Right forelimb (tissue), 1 donor: Measurements from ENCODE around the gene RPF1.
"Not testable (repeated sequence)": the region's sequence is repeated elsewhere in the genome, so short reads cannot be mapped to it uniquely, and the experiment has no call there.

ENCODE experiments used
- DNase-seq: peaks from one replicate; pipeline ENCODE4 v3.0.0-alpha.2; 2018

Gene RPF1

GRCh38 chr1:84493747-84494146 lies 14.7 kb downstream of the RPF1 start:
- DNase-seq, result no peak

GRCh38 chr1:84496498-84496897 lies 17.4 kb downstream of the RPF1 start:
- DNase-seq, result no peak

GRCh38 chr1:84497631-84498275 lies 18.7 kb downstream of the RPF1 start:
- DNase-seq, result no peak

GRCh38 chr1:84502927-84503326 lies 23.9 kb downstream of the RPF1 start:
- no peak for DNase-seq

- DNase-seq, result no peak
Measured at GRCh38 chr1:84504580-84505492, 25.8 kb downstream of the RPF1 start.

GRCh38 chr1:84505493-84506001 lies 26.5 kb downstream of the RPF1 start:
- peak; percentile 88 for DNase-seq

- peak; percentile 98 for DNase-seq
Measured at GRCh38 chr1:84506002-84506728, 27.1 kb downstream of the RPF1 start, which contains the start of the genes GNG5 and SPATA1. Gene GNG5 (minus strand): TSS chr1:84506581. CDS start chr1:84506091, 490 bp downstream. Gene SPATA1 (plus strand): TSS chr1:84506386. CDS start chr1:84516360, 9,974 bp downstream.

- DNase-seq, result no peak
Measured at GRCh38 chr1:84506729-84507453, 27.8 kb downstream of the RPF1 start.

- not testable (repeated sequence) for DNase-seq
Measured at GRCh38 chr1:84507887-84508286, 28.8 kb downstream of the RPF1 start.

GRCh38 chr1:84508510-84508909 lies 29.4 kb downstream of the RPF1 start:
- DNase-seq, result no peak

- no peak for DNase-seq
Measured at GRCh38 chr1:84509029-84509428, 30.0 kb downstream of the RPF1 start.

- no peak for DNase-seq
Measured at GRCh38 chr1:84510165-84510564, 31.1 kb downstream of the RPF1 start.

GRCh38 chr1:84510668-84511067 lies 31.6 kb downstream of the RPF1 start:
- DNase-seq, result no peak

GRCh38 chr1:84524590-84524989 lies 45.5 kb downstream of the RPF1 start:
- DNase-seq, result no peak

GRCh38 chr1:84525779-84526178 lies 46.7 kb downstream of the RPF1 start:
- no peak for DNase-seq

- DNase-seq, result no peak
Measured at GRCh38 chr1:84538599-84538998, 59.5 kb downstream of the RPF1 start.

- no peak for DNase-seq
Measured at GRCh38 chr1:84539972-84540371, 60.9 kb downstream of the RPF1 start.

- no peak for DNase-seq
Measured at GRCh38 chr1:84540759-84541158, 61.7 kb downstream of the RPF1 start.

- DNase-seq, result no peak
Measured at GRCh38 chr1:84541679-84542078, 62.6 kb downstream of the RPF1 start.
